ENCODE data around the gene TMEM135.

DNA sequence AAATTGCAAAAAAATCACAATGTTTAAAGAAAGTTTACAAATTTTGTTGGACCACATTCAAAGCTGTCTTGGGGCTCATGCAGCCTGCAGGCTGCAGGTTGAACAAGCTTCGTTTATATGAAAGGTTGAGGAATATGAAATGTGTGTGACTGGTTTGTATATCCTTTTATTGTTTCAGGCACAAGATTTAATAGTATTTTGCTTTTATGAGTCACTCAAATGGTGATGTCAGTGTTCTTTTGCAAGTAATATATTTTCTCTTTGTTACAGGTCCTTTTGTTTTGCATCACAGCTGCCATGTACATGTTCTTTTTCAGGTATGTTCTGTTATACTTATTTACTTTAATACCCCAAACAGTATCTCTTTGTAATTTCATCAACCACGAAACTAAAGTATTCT, 198.6 kb downstream of the TMEM135 start:
- TF ChIP-seq TAF1 (IDR thresholded peaks at IDR 0.05; ENCODE audit: low read depth) (no peak), TCF12 (IDR thresholded peaks at IDR 0.05; ENCODE audit: low read depth) (no peak), NFIC (IDR thresholded peaks at IDR 0.05) (no peak), RAD21 (IDR thresholded peaks at IDR 0.05; ENCODE audit: low read depth) (no peak), EP300 (IDR thresholded peaks at IDR 0.05; ENCODE audit: borderline replicate concordance) (no peak), YY1 (IDR thresholded peaks at IDR 0.05; ENCODE audit: low read depth) (no peak), CREB1 (IDR thresholded peaks at IDR 0.05; ENCODE audit: low read depth) (no peak)
- TF ChIP-seq, protein P1, sequence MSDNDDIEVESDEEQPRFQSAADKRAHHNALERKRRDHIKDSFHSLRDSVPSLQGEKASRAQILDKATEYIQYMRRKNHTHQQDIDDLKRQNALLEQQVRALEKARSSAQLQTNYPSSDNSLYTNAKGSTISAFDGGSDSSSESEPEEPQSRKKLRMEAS (IDR thresholded peaks at IDR 0.05), result no peak
- TF ChIP-seq, protein P2, sequence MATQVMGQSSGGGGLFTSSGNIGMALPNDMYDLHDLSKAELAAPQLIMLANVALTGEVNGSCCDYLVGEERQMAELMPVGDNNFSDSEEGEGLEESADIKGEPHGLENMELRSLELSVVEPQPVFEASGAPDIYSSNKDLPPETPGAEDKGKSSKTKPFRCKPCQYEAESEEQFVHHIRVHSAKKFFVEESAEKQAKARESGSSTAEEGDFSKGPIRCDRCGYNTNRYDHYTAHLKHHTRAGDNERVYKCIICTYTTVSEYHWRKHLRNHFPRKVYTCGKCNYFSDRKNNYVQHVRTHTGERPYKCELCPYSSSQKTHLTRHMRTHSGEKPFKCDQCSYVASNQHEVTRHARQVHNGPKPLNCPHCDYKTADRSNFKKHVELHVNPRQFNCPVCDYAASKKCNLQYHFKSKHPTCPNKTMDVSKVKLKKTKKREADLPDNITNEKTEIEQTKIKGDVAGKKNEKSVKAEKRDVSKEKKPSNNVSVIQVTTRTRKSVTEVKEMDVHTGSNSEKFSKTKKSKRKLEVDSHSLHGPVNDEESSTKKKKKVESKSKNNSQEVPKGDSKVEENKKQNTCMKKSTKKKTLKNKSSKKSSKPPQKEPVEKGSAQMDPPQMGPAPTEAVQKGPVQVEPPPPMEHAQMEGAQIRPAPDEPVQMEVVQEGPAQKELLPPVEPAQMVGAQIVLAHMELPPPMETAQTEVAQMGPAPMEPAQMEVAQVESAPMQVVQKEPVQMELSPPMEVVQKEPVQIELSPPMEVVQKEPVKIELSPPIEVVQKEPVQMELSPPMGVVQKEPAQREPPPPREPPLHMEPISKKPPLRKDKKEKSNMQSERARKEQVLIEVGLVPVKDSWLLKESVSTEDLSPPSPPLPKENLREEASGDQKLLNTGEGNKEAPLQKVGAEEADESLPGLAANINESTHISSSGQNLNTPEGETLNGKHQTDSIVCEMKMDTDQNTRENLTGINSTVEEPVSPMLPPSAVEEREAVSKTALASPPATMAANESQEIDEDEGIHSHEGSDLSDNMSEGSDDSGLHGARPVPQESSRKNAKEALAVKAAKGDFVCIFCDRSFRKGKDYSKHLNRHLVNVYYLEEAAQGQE (IDR thresholded peaks at IDR 0.05; ENCODE audit: low read depth), result no peak
- TF ChIP-seq, protein P3, sequence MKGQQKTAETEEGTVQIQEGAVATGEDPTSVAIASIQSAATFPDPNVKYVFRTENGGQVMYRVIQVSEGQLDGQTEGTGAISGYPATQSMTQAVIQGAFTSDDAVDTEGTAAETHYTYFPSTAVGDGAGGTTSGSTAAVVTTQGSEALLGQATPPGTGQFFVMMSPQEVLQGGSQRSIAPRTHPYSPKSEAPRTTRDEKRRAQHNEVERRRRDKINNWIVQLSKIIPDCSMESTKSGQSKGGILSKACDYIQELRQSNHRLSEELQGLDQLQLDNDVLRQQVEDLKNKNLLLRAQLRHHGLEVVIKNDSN (IDR thresholded peaks at IDR 0.05), result no peak
